WTC11 (cell line): ENCODE results near the gene ZKSCAN7.

Experiments
- TF ChIP-seq, protein P1 (sequence below): sonication (generic); formaldehyde crosslinking; IDR thresholded peaks from 2 replicates; pipeline ENCODE4 v1.8.1; 2023; ENCODE audit warnings: mild to moderate bottlenecking, moderate library complexity, missing genetic modification reagents
- TF ChIP-seq, protein P2 (sequence below): fragments of 200-600 bp; IDR thresholded peaks from 2 replicates; pipeline ENCODE4 v1.8.0; 2022; ENCODE audit warnings: antibody characterized with exemption
- TF ChIP-seq, protein P3 (sequence below): fragments of 250-450 bp; sonication (Bioruptor Pico); IDR thresholded peaks from 2 replicates; pipeline ENCODE4 v2.1.2; 2022; ENCODE audit warnings: mild to moderate bottlenecking, moderate library complexity
- TF ChIP-seq, protein P4 (sequence below): sonication (generic); formaldehyde crosslinking; IDR thresholded peaks from 2 replicates; pipeline ENCODE4 v1.8.0; 2022; ENCODE audit warnings: mild to moderate bottlenecking, missing genetic modification reagents
- TF ChIP-seq, protein P5 (sequence below): sonication (generic); formaldehyde crosslinking; IDR thresholded peaks from 2 replicates; pipeline ENCODE4 v1.8.1; 2023; ENCODE audit warnings: mild to moderate bottlenecking, missing genetic modification reagents, borderline replicate concordance

DNA sequence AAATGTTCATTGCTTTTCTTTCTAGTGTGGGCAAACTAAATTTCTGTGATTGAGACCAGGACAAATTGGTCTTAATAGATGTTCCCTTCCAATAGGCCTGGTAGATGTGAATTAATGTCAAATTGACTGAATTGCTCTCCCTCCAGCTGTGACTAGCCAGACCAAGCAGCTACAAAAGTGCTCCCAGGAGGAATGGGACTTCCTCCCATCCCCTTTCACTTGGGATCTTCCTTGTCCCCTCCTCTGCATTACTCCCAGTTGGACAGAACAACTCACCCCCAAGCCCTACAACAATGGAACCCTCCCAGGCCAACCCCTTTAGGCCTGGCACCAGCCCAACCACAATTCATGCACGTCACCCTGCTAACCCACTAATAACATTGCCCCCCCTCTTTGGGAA is 19.6 kb upstream of the ZKSCAN7 start:
- TF ChIP-seq, protein P1, sequence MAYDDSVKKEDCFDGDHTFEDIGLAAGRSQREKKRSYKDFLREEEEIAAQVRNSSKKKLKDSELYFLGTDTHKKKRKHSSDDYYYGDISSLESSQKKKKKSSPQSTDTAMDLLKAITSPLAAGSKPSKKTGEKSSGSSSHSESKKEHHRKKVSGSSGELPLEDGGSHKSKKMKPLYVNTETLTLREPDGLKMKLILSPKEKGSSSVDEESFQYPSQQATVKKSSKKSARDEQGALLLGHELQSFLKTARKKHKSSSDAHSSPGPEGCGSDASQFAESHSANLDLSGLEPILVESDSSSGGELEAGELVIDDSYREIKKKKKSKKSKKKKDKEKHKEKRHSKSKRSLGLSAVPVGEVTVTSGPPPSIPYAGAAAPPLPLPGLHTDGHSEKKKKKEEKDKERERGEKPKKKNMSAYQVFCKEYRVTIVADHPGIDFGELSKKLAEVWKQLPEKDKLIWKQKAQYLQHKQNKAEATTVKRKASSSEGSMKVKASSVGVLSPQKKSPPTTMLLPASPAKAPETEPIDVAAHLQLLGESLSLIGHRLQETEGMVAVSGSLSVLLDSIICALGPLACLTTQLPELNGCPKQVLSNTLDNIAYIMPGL: no peak
- TF ChIP-seq, protein P2, sequence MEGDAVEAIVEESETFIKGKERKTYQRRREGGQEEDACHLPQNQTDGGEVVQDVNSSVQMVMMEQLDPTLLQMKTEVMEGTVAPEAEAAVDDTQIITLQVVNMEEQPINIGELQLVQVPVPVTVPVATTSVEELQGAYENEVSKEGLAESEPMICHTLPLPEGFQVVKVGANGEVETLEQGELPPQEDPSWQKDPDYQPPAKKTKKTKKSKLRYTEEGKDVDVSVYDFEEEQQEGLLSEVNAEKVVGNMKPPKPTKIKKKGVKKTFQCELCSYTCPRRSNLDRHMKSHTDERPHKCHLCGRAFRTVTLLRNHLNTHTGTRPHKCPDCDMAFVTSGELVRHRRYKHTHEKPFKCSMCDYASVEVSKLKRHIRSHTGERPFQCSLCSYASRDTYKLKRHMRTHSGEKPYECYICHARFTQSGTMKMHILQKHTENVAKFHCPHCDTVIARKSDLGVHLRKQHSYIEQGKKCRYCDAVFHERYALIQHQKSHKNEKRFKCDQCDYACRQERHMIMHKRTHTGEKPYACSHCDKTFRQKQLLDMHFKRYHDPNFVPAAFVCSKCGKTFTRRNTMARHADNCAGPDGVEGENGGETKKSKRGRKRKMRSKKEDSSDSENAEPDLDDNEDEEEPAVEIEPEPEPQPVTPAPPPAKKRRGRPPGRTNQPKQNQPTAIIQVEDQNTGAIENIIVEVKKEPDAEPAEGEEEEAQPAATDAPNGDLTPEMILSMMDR: no peak
- TF ChIP-seq, protein P3, sequence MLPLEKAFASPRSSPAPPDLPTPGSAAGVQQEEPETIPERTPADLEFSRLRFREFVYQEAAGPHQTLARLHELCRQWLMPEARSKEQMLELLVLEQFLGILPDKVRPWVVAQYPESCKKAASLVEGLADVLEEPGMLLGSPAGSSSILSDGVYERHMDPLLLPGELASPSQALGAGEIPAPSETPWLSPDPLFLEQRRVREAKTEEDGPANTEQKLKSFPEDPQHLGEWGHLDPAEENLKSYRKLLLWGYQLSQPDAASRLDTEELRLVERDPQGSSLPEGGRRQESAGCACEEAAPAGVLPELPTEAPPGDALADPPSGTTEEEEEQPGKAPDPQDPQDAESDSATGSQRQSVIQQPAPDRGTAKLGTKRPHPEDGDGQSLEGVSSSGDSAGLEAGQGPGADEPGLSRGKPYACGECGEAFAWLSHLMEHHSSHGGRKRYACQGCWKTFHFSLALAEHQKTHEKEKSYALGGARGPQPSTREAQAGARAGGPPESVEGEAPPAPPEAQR: no peak
- TF ChIP-seq, protein P4, sequence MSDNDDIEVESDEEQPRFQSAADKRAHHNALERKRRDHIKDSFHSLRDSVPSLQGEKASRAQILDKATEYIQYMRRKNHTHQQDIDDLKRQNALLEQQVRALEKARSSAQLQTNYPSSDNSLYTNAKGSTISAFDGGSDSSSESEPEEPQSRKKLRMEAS (CRISPR knock-in tag): no peak
- TF ChIP-seq, protein P5, sequence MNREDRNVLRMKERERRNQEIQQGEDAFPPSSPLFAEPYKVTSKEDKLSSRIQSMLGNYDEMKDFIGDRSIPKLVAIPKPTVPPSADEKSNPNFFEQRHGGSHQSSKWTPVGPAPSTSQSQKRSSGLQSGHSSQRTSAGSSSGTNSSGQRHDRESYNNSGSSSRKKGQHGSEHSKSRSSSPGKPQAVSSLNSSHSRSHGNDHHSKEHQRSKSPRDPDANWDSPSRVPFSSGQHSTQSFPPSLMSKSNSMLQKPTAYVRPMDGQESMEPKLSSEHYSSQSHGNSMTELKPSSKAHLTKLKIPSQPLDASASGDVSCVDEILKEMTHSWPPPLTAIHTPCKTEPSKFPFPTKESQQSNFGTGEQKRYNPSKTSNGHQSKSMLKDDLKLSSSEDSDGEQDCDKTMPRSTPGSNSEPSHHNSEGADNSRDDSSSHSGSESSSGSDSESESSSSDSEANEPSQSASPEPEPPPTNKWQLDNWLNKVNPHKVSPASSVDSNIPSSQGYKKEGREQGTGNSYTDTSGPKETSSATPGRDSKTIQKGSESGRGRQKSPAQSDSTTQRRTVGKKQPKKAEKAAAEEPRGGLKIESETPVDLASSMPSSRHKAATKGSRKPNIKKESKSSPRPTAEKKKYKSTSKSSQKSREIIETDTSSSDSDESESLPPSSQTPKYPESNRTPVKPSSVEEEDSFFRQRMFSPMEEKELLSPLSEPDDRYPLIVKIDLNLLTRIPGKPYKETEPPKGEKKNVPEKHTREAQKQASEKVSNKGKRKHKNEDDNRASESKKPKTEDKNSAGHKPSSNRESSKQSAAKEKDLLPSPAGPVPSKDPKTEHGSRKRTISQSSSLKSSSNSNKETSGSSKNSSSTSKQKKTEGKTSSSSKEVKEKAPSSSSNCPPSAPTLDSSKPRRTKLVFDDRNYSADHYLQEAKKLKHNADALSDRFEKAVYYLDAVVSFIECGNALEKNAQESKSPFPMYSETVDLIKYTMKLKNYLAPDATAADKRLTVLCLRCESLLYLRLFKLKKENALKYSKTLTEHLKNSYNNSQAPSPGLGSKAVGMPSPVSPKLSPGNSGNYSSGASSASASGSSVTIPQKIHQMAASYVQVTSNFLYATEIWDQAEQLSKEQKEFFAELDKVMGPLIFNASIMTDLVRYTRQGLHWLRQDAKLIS (CRISPR knock-in tag): no peak
